HCT116 (cell line): ENCODE data around the gene PPP1R12C. TPM values are rescaled to one million over a fixed set of nuclear protein-coding genes. Genes with fewer than 3 reads are reported as not detected.

Experiments used
- ATAC-seq: fragments of 200-7000 bp; cut with Tn5 transposase; 2 replicates; pipeline ENCODE4 v1.9.1; 2020; ENCODE audit warnings: mild to moderate bottlenecking, moderate library complexity
- BruUV-seq: library from RNA; stranded (reverse); fragments of 400-500 nt; replicated peaks from 2 replicates; lab custom pipeline; 2021; lab: Mats Ljungman, UMichigan
- CTCF ChIA-PET: fragments of 300-600 bp; sonication (Branson Sonifier 250); formaldehyde crosslinking; loops from one replicate; lab custom pipeline; 2021; ENCODE audit warnings: antibody characterized with exemption; lab: Charles Lee
- POLR2A ChIA-PET: fragments of 300-600, 350-600 bp; sonication (Branson Sonifier 250); formaldehyde crosslinking; loops from one replicate; lab custom pipeline; 2021; ENCODE audit warnings: antibody characterized with exemption; lab: Charles Lee
- RAD21 ChIA-PET, 2 experiments: fragments of 300-600 bp; sonication (Branson Sonifier 250); formaldehyde crosslinking; loops; one replicate each; lab custom pipeline; 2023; ENCODE audit warnings: low total read pairs in 2 of 2; ENCODE audit not compliant: uncharacterized antibody in 2 of 2, unreplicated experiment in 2 of 2, low non-redundant PET in 1 of 2; lab: Charles Lee
- DNase-seq: peaks from one replicate; pipeline ENCODE4 v3.0.0-alpha.2; 2010; ENCODE audit warnings: low read depth, low spot score
- H2AFZ ChIP-seq: fragments of 200-600 bp; shearing (Covaris generic), sonication (generic); 2 replicates; pipeline ENCODE4 v1.6.1; 2017; ENCODE audit warnings: low read depth, mixed run types, mixed read lengths, antibody characterized with exemption, low read length; ENCODE audit not compliant: poor library complexity, severe bottlenecking
- H3K27ac ChIP-seq: 2 replicates; pipeline ENCODE4 v1.5.1; 2012; ENCODE audit warnings: low read depth, low read length
- H3K27me3 ChIP-seq: fragments of 200-600 bp; sonication (generic); 2 replicates; pipeline ENCODE4 v1.6.1; 2016; ENCODE audit warnings: mixed run types, low read length, mixed read lengths; ENCODE audit not compliant: insufficient read depth
- H3K36me3 ChIP-seq, 2 experiments: fragments of 200-500 bp in 1 of 2; fragments of 200-600 bp in 1 of 2; sonication (Bioruptor generic) in 1 of 2; sonication (generic) in 1 of 2; 2 replicates each; pipeline versions ENCODE4 v1.5.1 to v1.6.1; 2014 to 2016; ENCODE audit warnings: low read length in 2 of 2, inconsistent platforms in 1 of 2, mixed read lengths in 1 of 2, mixed run types in 1 of 2; ENCODE audit not compliant: insufficient read depth in 2 of 2, control insufficient read depth in 1 of 2
- H3K4me1 ChIP-seq, 2 experiments: fragments of 200-600 bp in 1 of 2; sonication (generic) in 1 of 2; 2 replicates each; pipeline versions ENCODE4 v1.5.1 to v1.6.1; 2012 to 2017; ENCODE audit warnings: low read length in 2 of 2, inconsistent platforms in 1 of 2, mild to moderate bottlenecking in 1 of 2, mixed read lengths in 1 of 2, mixed run types in 1 of 2, moderate library complexity in 1 of 2; ENCODE audit not compliant: insufficient read depth in 2 of 2, control insufficient read depth in 1 of 2
- H3K4me2 ChIP-seq: fragments of 200-600 bp; sonication (generic); 2 replicates; pipeline ENCODE4 v1.6.1; 2017; ENCODE audit warnings: mixed run types, low read length, mixed read lengths
- H3K4me3 ChIP-seq, 2 experiments: fragments of 200-600 bp in 1 of 2; sonication (generic) in 1 of 2; replicated peaks in 1 of 2; 2 replicates each; pipeline ENCODE4 v1.5.1; 2011 to 2016; ENCODE audit warnings: low read length in 2 of 2, control low read depth in 1 of 2, low read depth in 1 of 2, mild to moderate bottlenecking in 1 of 2, mixed read lengths in 1 of 2, mixed run types in 1 of 2
- H3K79me2 ChIP-seq: fragments of 200-600 bp; sonication (generic); 2 replicates; pipeline ENCODE4 v1.6.1; 2017; ENCODE audit warnings: mild to moderate bottlenecking, mixed run types, low read length, moderate library complexity, mixed read lengths; ENCODE audit not compliant: insufficient read depth
- H3K9ac ChIP-seq: fragments of 200-600 bp; sonication (generic); 2 replicates; pipeline ENCODE4 v1.6.1; 2016; ENCODE audit warnings: low read length, mixed read lengths
- H3K9me2 ChIP-seq: fragments of 200-600 bp; sonication (generic), shearing (Covaris generic); 2 replicates; pipeline ENCODE4 v1.6.1; 2017; ENCODE audit warnings: mixed run types, mild to moderate bottlenecking, moderate library complexity; ENCODE audit not compliant: insufficient read depth
- H3K9me3 ChIP-seq, 2 experiments: fragments of 200-500 bp in 1 of 2; fragments of 200-600 bp in 1 of 2; sonication (Bioruptor generic) in 1 of 2; sonication (generic) in 1 of 2; 2 replicates each; pipeline ENCODE4 v1.6.1; 2014 to 2017; ENCODE audit warnings: low read length in 2 of 2, mixed read lengths in 2 of 2, inconsistent platforms in 1 of 2, low read depth in 1 of 2, mild to moderate bottlenecking in 1 of 2, mixed run types in 1 of 2, moderate library complexity in 1 of 2; ENCODE audit not compliant: control insufficient read depth in 1 of 2, insufficient read depth in 1 of 2
- H4K20me1 ChIP-seq: fragments of 200-600 bp; sonication (generic), shearing (Covaris generic); 2 replicates; pipeline ENCODE4 v1.6.1; 2017; ENCODE audit warnings: mixed run types, mild to moderate bottlenecking, moderate library complexity; ENCODE audit not compliant: insufficient read depth
- CBX3 ChIP-seq: IDR thresholded peaks from 2 replicates; pipeline ENCODE4 v1.6.1; 2012; ENCODE audit warnings: low read depth
- CEBPB ChIP-seq: IDR thresholded peaks from 2 replicates; pipeline ENCODE4 v1.6.1; 2012; ENCODE audit warnings: low read depth
- EGR1 ChIP-seq: IDR thresholded peaks from 2 replicates; pipeline ENCODE4 v1.6.1; 2012; ENCODE audit warnings: low read depth
- ELF1 ChIP-seq: IDR thresholded peaks from 2 replicates; pipeline ENCODE4 v1.6.1; 2012; ENCODE audit warnings: low read depth, borderline replicate concordance
- EZH2 ChIP-seq: fragments of 200-600 bp; sonication (generic); IDR thresholded peaks from 2 replicates; pipeline ENCODE4 v1.6.1; 2017; ENCODE audit warnings: antibody characterized with exemption, mixed run types
- EZH2phosphoT487 ChIP-seq: fragments of 200-600 bp; IDR thresholded peaks from 2 replicates; pipeline ENCODE4 v1.6.1; 2018; ENCODE audit warnings: antibody characterized with exemption, borderline replicate concordance
- SIN3A ChIP-seq: IDR thresholded peaks from 2 replicates; pipeline ENCODE4 v1.6.1; 2012; ENCODE audit warnings: low read depth
- SP1 ChIP-seq: IDR thresholded peaks from 2 replicates; pipeline ENCODE4 v1.6.1; 2012; ENCODE audit warnings: low read depth
- SRF ChIP-seq: IDR thresholded peaks from 2 replicates; pipeline ENCODE4 v1.6.1; 2012; ENCODE audit warnings: low read depth
- TCF7L2 ChIP-seq: IDR thresholded peaks from 2 replicates; pipeline ENCODE4 v1.7.0; 2011; ENCODE audit warnings: borderline replicate concordance, inconsistent platforms; ENCODE audit not compliant: insufficient read depth, insufficient read length; ENCODE audit errors: extremely low read depth
- YY1 ChIP-seq: IDR thresholded peaks from 2 replicates; pipeline ENCODE4 v1.6.1; 2011; ENCODE audit warnings: low read length, low read depth, moderate library complexity, mild to moderate bottlenecking; ENCODE audit not compliant: insufficient replicate concordance; ENCODE audit errors: extremely low read depth
- ZFX ChIP-seq: fragments of 450-650 bp; IDR thresholded peaks from 2 replicates; pipeline ENCODE4 v1.6.1; 2017
- ZNF274 ChIP-seq: fragments of 200-500 bp; sonication (Bioruptor generic); IDR thresholded peaks from 2 replicates; pipeline ENCODE4 v1.6.1; 2014; ENCODE audit warnings: mild to moderate bottlenecking, low read depth, low read length, inconsistent platforms
- intact Hi-C: fragments of 100-400 bp; cut with micrococcal nuclease; formaldehyde crosslinking; loops from 2 replicates; pipeline ENCODE4 v1.10.0; 2022
- total RNA-seq: library from RNA; stranded (reverse); gene quantifications from one replicate; pipeline ENCODE4 v1.2.1, GENCODE V29; 2021; ENCODE audit not compliant: unreplicated experiment
- TF ChIP-seq, protein P1 (sequence below): IDR thresholded peaks from 2 replicates; pipeline ENCODE4 v1.6.1; 2011; ENCODE audit warnings: mild to moderate bottlenecking, low read length, moderate library complexity; ENCODE audit not compliant: insufficient replicate concordance; ENCODE audit errors: extremely low read depth
- TF ChIP-seq, protein P2 (sequence below): IDR thresholded peaks from 2 replicates; pipeline ENCODE4 v1.6.1; 2012; ENCODE audit warnings: low read depth
- TF ChIP-seq, protein P3 (sequence below): IDR thresholded peaks from 2 replicates; pipeline ENCODE4 v1.6.1; 2012
- TF ChIP-seq, protein P4 (sequence below), 3 experiments: fragments of 200-600 bp in 1 of 3; sonication (generic) in 1 of 3; IDR thresholded peaks in 2 of 3; conservative IDR thresholded peaks in 1 of 3; 2 replicates each; pipeline ENCODE4 v1.5.1; 2012 to 2017; ENCODE audit warnings: low read depth in 2 of 3, low read length in 2 of 3, antibody characterized with exemption in 1 of 3, borderline replicate concordance in 1 of 3, control low read depth in 1 of 3, mild to moderate bottlenecking in 1 of 3, mixed read lengths in 1 of 3, mixed run types in 1 of 3, moderate library complexity in 1 of 3; ENCODE audit not compliant: insufficient read depth in 1 of 3

Gene PPP1R12C
- total RNA-seq, 1 experiment from 2014 or later = 83.2 TPM

DNA sequence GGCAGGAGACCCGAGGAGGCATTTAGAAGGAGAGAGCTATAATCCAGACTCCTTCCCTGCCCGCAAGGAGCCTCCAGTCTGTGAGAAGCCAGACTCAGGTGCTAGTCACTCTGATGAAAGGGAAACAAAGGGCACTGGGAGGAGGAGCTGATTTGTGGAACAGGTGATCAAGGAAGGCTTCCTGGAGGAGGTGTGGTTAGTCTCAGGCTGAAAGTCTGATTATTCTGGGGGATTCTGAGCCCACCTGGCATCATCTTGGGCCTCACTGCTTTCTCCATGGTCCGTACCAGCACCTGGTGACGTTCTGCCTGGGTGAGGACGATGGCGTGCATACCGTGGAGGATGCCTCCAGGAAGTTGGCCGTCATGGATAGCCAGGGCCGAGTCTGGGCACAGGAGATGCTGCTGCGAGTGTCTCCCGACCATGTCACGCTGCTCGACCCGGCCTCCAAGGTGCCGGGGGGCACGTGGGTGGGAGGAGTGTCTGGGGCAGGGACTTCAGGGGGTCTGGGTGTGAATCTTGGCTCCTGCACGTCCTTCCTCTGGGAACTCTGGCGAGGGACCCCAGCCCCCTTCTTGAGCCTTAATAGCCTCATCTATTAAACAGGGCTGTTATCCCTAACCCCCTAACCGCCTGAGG lies 37.9 kb downstream of the PPP1R12C start:
- 0 out of 4 replicates have a peak, but pooled peaks cover 0 to 3% of the 10 kb centered on the region in 2 experiments for H3K36me3 ChIP-seq
- H3K4me3 ChIP-seq = peak overlapping the region; percentile 63 to 69
- no peaks in the 10 kb centered on the region for H4K20me1 ChIP-seq
- H3K4me2 ChIP-seq = peak overlapping the region; percentile 92
- TSS peak; percentile 71 for BruUV-seq
- intact Hi-C loops = loop anchor here (2.0 to 5.0 kb wide), 2 partner anchors 37 to 78 kb away; partner anchors contain the start of genes PPP1R12C and TNNI3
- no peaks in the 10 kb centered on the region for H3K9me2 ChIP-seq
- TF ChIP-seq, protein P1, sequence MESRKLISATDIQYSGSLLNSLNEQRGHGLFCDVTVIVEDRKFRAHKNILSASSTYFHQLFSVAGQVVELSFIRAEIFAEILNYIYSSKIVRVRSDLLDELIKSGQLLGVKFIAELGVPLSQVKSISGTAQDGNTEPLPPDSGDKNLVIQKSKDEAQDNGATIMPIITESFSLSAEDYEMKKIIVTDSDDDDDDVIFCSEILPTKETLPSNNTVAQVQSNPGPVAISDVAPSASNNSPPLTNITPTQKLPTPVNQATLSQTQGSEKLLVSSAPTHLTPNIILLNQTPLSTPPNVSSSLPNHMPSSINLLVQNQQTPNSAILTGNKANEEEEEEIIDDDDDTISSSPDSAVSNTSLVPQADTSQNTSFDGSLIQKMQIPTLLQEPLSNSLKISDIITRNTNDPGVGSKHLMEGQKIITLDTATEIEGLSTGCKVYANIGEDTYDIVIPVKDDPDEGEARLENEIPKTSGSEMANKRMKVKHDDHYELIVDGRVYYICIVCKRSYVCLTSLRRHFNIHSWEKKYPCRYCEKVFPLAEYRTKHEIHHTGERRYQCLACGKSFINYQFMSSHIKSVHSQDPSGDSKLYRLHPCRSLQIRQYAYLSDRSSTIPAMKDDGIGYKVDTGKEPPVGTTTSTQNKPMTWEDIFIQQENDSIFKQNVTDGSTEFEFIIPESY = no peak
- no peak for TF ChIP-seq TCF7L2
- TF ChIP-seq CBX3 = no peak
- TF ChIP-seq, protein P2, sequence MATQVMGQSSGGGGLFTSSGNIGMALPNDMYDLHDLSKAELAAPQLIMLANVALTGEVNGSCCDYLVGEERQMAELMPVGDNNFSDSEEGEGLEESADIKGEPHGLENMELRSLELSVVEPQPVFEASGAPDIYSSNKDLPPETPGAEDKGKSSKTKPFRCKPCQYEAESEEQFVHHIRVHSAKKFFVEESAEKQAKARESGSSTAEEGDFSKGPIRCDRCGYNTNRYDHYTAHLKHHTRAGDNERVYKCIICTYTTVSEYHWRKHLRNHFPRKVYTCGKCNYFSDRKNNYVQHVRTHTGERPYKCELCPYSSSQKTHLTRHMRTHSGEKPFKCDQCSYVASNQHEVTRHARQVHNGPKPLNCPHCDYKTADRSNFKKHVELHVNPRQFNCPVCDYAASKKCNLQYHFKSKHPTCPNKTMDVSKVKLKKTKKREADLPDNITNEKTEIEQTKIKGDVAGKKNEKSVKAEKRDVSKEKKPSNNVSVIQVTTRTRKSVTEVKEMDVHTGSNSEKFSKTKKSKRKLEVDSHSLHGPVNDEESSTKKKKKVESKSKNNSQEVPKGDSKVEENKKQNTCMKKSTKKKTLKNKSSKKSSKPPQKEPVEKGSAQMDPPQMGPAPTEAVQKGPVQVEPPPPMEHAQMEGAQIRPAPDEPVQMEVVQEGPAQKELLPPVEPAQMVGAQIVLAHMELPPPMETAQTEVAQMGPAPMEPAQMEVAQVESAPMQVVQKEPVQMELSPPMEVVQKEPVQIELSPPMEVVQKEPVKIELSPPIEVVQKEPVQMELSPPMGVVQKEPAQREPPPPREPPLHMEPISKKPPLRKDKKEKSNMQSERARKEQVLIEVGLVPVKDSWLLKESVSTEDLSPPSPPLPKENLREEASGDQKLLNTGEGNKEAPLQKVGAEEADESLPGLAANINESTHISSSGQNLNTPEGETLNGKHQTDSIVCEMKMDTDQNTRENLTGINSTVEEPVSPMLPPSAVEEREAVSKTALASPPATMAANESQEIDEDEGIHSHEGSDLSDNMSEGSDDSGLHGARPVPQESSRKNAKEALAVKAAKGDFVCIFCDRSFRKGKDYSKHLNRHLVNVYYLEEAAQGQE = no peak
- no peak for TF ChIP-seq CEBPB
- no peak for TF ChIP-seq SRF
- TF ChIP-seq EZH2 = no peak
- TF ChIP-seq SP1 = no peak
- TF ChIP-seq, protein P3, sequence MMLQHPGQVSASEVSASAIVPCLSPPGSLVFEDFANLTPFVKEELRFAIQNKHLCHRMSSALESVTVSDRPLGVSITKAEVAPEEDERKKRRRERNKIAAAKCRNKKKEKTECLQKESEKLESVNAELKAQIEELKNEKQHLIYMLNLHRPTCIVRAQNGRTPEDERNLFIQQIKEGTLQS = no peak
- no peak for TF ChIP-seq ELF1
- no peak for TF ChIP-seq ZNF274
- no peak for TF ChIP-seq EZH2phosphoT487
- no peak for TF ChIP-seq SIN3A
- no peak for TF ChIP-seq EGR1
- no peak for TF ChIP-seq YY1
- TF ChIP-seq, protein P4, sequence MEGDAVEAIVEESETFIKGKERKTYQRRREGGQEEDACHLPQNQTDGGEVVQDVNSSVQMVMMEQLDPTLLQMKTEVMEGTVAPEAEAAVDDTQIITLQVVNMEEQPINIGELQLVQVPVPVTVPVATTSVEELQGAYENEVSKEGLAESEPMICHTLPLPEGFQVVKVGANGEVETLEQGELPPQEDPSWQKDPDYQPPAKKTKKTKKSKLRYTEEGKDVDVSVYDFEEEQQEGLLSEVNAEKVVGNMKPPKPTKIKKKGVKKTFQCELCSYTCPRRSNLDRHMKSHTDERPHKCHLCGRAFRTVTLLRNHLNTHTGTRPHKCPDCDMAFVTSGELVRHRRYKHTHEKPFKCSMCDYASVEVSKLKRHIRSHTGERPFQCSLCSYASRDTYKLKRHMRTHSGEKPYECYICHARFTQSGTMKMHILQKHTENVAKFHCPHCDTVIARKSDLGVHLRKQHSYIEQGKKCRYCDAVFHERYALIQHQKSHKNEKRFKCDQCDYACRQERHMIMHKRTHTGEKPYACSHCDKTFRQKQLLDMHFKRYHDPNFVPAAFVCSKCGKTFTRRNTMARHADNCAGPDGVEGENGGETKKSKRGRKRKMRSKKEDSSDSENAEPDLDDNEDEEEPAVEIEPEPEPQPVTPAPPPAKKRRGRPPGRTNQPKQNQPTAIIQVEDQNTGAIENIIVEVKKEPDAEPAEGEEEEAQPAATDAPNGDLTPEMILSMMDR (IDR thresholded peaks at IDR 0.05 in 2 of 3, conservative IDR thresholded peaks at IDR 0.05 in 1 of 3; ENCODE audit: borderline replicate concordance in 1 of 3, insufficient read depth in 1 of 3, low read depth in 2 of 3, low read length in 2 of 3) = no peak
- no peak for TF ChIP-seq ZFX
- H3K27me3 ChIP-seq = no peaks in the 10 kb centered on the region
- no peak for DNase-seq
- RAD21 ChIA-PET = interaction anchor here in 1 of 2 experiments (0.6 kb wide), 1 partner anchor 30 kb away, joined by 5 read pairs; no protein-coding TSS in a partner anchor
- ATAC-seq = no peak
- peak overlapping the region; percentile 79 for H3K9ac ChIP-seq
- H3K9me3 ChIP-seq = no peaks in the 10 kb centered on the region
- POLR2A ChIA-PET = interaction anchor here (0.9 to 1.5 kb wide), 6 partner anchors 9 to 328 kb away, joined by 3 to 10 read pairs (median 4); partner anchors contain the start of genes PPP1R12C, RDH13 and UBE2S
- peaks cover 14 to 58% of the 10 kb centered on the region in 2 experiments for H3K4me1 ChIP-seq
- peak overlapping the region; percentile 92 for H3K27ac ChIP-seq
- H2AFZ ChIP-seq = no peak overlapping the region
- CTCF ChIA-PET = interaction anchor here (1.1 to 1.9 kb wide), 3 partner anchors 9 to 67 kb away, joined by 4 to 14 read pairs (median 4); partner anchors contain the start of gene RDH13
- no peaks in the 10 kb centered on the region; the same call in 1 of the 2 replicates for H3K79me2 ChIP-seq
